Dendritic cell treated with granulocyte-macrophage colony-stimulating factor and Interleukin-4, amounts not matched to agents 40 ng/mL and 50 ng/mL, for 4 days (primary cell): ENCODE results near the gene PHACTR1.

Experiments used
- H3K27ac Mint-ChIP-seq: one replicate; pipeline ENCODE4 v1.8.0; 2022; ENCODE audit warnings: mild to moderate bottlenecking, mixed read lengths
- H3K27me3 Mint-ChIP-seq: one replicate; pipeline ENCODE4 v1.8.0; 2022; ENCODE audit warnings: mild to moderate bottlenecking, mixed read lengths
- H3K36me3 Mint-ChIP-seq: one replicate; pipeline ENCODE4 v1.8.0; 2022; ENCODE audit warnings: low read depth, mixed read lengths
- H3K4me1 Mint-ChIP-seq: one replicate; pipeline ENCODE4 v1.8.0; 2022; ENCODE audit warnings: low read depth, mixed read lengths
- H3K4me3 Mint-ChIP-seq: one replicate; pipeline ENCODE4 v1.8.0; 2022; ENCODE audit warnings: mild to moderate bottlenecking, moderate library complexity, mixed read lengths
- H3K9me3 Mint-ChIP-seq: one replicate; pipeline ENCODE4 v1.8.0; 2022; ENCODE audit warnings: mixed read lengths
- intact Hi-C: fragments of 100-400 bp; cut with micrococcal nuclease; formaldehyde crosslinking; loops from one replicate; pipeline ENCODE4 v1.15.0; 2022

Gene PHACTR1

DNA sequence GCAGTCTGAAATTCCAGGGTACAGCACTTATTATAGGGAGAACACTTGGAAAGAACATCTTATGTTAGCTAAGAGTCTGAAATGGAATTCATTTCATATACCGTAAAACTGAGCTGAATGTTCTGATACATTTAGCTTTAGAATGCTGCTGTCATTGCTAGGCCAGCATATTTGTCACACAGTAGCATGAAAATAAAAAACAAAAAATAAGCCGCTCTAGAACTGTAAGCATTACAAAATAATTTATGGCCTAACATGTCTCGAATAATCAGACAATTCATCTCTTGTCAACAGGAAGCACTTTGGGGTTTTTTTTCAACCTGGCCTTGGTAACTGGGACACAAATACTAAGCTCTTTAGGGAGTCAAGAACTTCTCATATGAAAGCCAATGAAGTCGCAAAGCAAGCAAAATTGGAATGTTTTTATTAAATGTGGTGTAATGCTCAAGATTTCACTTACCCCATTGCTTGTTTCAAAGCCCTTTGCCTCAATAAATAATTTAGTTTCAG lies 115.7 kb downstream of the PHACTR1 start:
- H3K36me3 Mint-ChIP-seq, result no peaks in the 10 kb centered on the region
- no peak overlapping the region for H3K4me3 Mint-ChIP-seq
- peaks cover 10% of the 10 kb centered on the region for H3K9me3 Mint-ChIP-seq
- no peaks in the 10 kb centered on the region for H3K4me1 Mint-ChIP-seq
- peaks cover 3% of the 10 kb centered on the region for H3K27me3 Mint-ChIP-seq
- H3K27ac Mint-ChIP-seq, result no peak overlapping the region
- intact Hi-C loops, result no loop called here

DNA sequence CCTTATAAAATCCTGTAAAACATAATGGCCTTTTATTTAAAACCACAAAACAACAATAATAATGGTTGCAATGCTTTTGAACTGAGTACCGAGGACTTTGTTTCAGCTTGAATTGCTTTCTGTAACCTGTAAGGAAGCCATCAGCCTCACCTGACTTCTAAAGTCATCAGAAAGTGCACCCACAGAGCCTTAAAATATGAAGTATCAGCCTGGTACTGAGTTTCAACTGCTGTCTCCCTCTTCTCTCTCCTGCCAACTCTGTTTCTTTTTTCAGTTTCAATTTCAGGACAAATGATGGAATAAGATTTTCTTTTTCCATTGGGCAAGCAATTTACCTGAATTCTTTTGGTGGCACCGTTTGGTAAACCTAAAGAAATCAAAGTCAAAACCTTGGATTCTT lies 119.4 kb downstream of the PHACTR1 start:
- intact Hi-C loops, result no loop called here
- H3K27ac Mint-ChIP-seq, result no peak overlapping the region
- H3K4me1 Mint-ChIP-seq, result no peaks in the 10 kb centered on the region
- peaks cover 3% of the 10 kb centered on the region for H3K27me3 Mint-ChIP-seq
- no peak overlapping the region for H3K4me3 Mint-ChIP-seq
- no peaks in the 10 kb centered on the region for H3K36me3 Mint-ChIP-seq
- peaks cover 20% of the 10 kb centered on the region for H3K9me3 Mint-ChIP-seq

DNA sequence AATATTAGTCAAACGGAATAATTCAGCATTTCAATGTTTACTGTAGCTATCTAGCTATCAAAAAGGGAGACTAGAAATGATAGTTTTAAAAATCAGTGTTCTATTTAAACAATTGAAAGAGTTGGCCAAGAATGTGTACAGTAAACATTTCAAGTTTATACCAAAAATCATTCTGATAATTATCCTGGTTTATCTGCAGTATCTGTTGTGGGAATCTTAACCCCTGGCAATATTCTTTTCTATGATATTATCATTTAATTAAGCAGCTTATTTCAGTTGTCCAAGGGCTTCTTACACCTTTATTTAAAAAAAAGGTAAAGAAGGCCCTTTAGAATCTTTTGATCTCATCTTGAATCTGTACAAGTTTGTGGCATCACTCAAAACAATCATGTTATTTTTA lies 125.1 kb downstream of the PHACTR1 start:
- no peaks in the 10 kb centered on the region for H3K27me3 Mint-ChIP-seq
- H3K36me3 Mint-ChIP-seq, result no peaks in the 10 kb centered on the region
- intact Hi-C loops, result no loop called here
- H3K4me3 Mint-ChIP-seq, result no peak overlapping the region
- H3K9me3 Mint-ChIP-seq, result peaks cover 17% of the 10 kb centered on the region
- H3K4me1 Mint-ChIP-seq, result no peaks in the 10 kb centered on the region
- no peak overlapping the region for H3K27ac Mint-ChIP-seq

DNA sequence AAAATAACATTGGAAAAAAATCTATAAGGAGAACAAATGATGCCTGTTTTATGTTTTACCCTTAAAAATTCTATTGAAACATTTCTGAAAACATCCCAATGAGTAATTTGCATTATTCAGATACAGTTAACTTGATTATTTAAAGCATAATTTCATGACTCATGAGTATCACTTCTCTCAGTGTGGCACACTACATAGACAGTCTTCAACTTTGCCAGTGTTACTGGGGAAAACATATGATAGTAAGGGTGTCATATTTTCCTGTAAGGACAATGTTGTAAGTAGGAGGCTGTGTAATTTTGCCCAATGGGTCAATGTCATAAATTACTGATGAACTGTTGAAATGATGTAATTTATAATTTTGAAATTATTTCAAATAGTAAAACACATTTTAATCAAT lies 125.5 kb downstream of the PHACTR1 start:
- H3K27ac Mint-ChIP-seq, result no peak overlapping the region
- no peaks in the 10 kb centered on the region for H3K4me1 Mint-ChIP-seq
- intact Hi-C loops, result no loop called here
- no peaks in the 10 kb centered on the region for H3K36me3 Mint-ChIP-seq
- H3K9me3 Mint-ChIP-seq, result peaks cover 12% of the 10 kb centered on the region
- H3K27me3 Mint-ChIP-seq, result peaks cover 2% of the 10 kb centered on the region
- no peak overlapping the region for H3K4me3 Mint-ChIP-seq

DNA sequence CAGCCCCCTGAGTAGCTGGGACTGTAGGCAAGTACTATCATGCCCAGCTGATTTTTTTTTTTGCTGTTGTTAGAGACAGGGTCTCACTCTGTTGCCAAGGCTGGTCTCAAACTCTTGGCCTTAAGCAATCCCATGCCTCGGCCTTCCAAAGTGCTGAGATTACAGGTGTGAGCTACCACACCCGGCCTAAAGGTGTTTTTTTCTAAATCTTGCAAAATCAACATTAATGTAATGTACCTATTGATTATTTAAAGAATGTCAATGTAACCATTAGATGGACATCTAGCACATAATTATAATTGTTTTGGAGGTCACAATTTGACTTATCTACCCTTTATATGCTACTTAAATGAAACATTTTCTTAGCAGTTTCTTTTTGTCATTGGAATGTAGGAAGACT lies 126.1 kb downstream of the PHACTR1 start:
- Mint-ChIP-seq H3K27ac (no peak overlapping the region), H3K4me1 (no peaks in the 10 kb centered on the region), H3K27me3 (peaks cover 2% of the 10 kb centered on the region), H3K9me3 (peaks cover 8% of the 10 kb centered on the region), H3K36me3 (no peaks in the 10 kb centered on the region), H3K4me3 (no peak overlapping the region)
- intact Hi-C loops, result no loop called here

- H3K27ac Mint-ChIP-seq, result no peak overlapping the region
- no peak overlapping the region for H3K4me3 Mint-ChIP-seq
- H3K9me3 Mint-ChIP-seq, result no peaks in the 10 kb centered on the region
- no peaks in the 10 kb centered on the region for H3K4me1 Mint-ChIP-seq
- intact Hi-C loops, result loop anchor here (5.0 kb wide), 1 partner anchor 207 kb away; no protein-coding TSS in a partner anchor
- H3K27me3 Mint-ChIP-seq, result peaks cover 2% of the 10 kb centered on the region
- H3K36me3 Mint-ChIP-seq, result no peaks in the 10 kb centered on the region
These were observed 128.0 kb downstream of the PHACTR1 start for GRCh38 chr6:12844284-12845223.

GRCh38 chr6:12845224-12846004 lies 128.8 kb downstream of the PHACTR1 start:
- Mint-ChIP-seq H3K4me1 (no peaks in the 10 kb centered on the region), H3K27ac (no peak overlapping the region), H3K36me3 (no peaks in the 10 kb centered on the region), H3K27me3 (peaks cover 2% of the 10 kb centered on the region), H3K9me3 (no peaks in the 10 kb centered on the region), H3K4me3 (no peak overlapping the region)
- intact Hi-C loops, result loop anchor here (5.0 kb wide), 1 partner anchor 208 kb away; no protein-coding TSS in a partner anchor

DNA sequence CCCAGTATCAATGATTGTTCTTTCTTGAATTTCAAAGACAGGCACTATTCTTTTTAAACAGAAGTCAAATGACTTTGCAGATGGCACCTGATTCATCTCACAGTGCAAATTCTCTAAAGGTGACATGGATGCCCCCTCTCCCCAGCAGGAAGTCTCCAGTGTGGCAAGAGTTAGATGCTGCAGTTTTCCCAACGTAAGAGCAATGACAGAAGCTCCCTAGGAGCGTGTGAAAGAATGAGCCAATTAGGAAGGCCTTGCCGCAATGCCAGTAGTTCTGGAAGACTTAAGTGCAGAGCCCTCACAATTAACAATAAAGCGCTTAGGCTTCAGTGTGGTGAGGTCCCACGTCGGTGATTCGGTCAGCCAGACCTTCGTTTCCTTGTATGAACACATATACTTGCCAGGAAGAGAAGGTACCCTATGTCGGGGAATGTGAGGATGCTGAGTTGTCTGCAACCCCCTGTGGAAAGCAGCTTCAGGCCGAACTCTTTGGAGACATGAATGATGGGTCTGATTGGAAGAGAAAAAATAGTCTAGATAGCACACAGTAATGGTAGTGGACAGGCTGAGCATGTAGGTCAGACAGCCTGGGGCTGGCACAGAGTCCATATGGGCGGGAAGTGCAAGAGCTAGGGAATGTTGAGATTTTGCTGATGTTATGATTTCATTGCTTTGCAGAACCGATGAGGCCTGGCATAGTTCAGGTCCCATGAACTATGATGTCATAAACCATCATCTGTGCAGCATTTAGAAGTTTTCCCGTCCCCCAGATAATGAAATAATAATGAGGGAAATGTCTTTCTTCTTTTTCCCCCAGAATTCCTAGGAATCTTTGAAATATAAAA lies 132.6 kb downstream of the PHACTR1 start:
- Mint-ChIP-seq H3K36me3 (no peaks in the 10 kb centered on the region), H3K9me3 (no peaks in the 10 kb centered on the region), H3K27me3 (peaks cover 2% of the 10 kb centered on the region), H3K27ac (no peak overlapping the region), H3K4me3 (no peak overlapping the region), H3K4me1 (no peaks in the 10 kb centered on the region)
- intact Hi-C loops, result loop anchor here (5.0 kb wide), 1 partner anchor 212 kb away; no protein-coding TSS in a partner anchor

- Mint-ChIP-seq H3K4me3 (no peak overlapping the region), H3K9me3 (no peaks in the 10 kb centered on the region), H3K36me3 (no peaks in the 10 kb centered on the region)
These were observed 133.2 kb downstream of the PHACTR1 start for GRCh38 chr6:12849809-12850198.

DNA sequence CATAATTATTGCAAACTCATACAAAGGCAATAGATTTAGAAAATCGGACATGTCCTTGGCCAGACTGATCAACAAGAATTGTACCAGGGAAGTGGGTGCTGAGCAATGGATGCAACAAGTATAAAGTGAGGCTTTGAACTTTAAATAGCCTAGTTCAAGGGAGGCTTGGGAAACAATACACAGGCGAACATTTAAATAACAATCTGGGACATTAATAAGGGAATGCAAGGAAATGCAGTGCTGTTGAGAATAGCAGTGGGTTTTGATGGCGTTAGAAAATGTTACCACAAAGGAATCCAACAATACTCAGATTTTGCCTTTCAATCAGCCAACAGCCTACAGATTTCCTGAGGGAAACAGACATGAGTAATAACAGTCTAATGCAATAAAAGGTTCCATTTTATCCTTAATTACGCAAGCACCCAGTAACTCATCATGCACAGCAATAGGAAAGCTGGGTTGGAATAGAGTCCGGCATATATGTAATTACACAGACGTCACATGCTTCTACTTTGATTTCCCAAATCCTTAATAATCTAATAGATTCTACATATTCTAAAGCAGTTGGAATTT lies 134.6 kb downstream of the PHACTR1 start:
- H3K36me3 Mint-ChIP-seq, result no peaks in the 10 kb centered on the region
- no peaks in the 10 kb centered on the region for H3K4me1 Mint-ChIP-seq
- intact Hi-C loops, result no loop called here
- H3K9me3 Mint-ChIP-seq, result no peaks in the 10 kb centered on the region
- no peak overlapping the region for H3K27ac Mint-ChIP-seq
- H3K4me3 Mint-ChIP-seq, result no peak overlapping the region
- H3K27me3 Mint-ChIP-seq, result peaks cover 2% of the 10 kb centered on the region

More at GRCh38 chr6:12849809-12850198, 133.2 kb downstream of the PHACTR1 start:
- H3K4me1 Mint-ChIP-seq, result no peaks in the 10 kb centered on the region
- no peak overlapping the region for H3K27ac Mint-ChIP-seq
- intact Hi-C loops, result loop anchor here (5.0 kb wide), 1 partner anchor 213 kb away; no protein-coding TSS in a partner anchor
- H3K27me3 Mint-ChIP-seq, result peaks cover 2% of the 10 kb centered on the region

DNA sequence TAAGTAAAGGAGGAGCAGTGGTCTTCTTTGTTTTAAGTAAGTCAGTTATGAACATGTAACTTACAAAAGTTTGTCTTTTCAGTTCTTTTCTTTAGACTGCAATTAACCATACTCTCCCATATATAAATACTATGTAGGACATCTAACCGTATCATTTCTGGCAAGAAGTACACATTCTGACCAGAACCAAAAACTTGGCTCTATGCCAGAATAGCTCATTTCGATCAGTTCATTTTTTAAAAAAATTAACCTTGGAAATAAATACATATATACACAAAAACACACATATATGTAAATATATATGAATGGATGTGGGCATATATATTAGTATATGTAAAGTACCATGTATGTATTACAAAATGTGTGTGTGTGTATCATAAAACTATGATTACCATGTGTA lies 145.0 kb downstream of the PHACTR1 start:
- Mint-ChIP-seq H3K27me3 (no peaks in the 10 kb centered on the region), H3K4me1 (no peaks in the 10 kb centered on the region), H3K36me3 (no peaks in the 10 kb centered on the region), H3K4me3 (no peak overlapping the region), H3K9me3 (no peaks in the 10 kb centered on the region), H3K27ac (no peak overlapping the region)
- intact Hi-C loops, result no loop called here

DNA sequence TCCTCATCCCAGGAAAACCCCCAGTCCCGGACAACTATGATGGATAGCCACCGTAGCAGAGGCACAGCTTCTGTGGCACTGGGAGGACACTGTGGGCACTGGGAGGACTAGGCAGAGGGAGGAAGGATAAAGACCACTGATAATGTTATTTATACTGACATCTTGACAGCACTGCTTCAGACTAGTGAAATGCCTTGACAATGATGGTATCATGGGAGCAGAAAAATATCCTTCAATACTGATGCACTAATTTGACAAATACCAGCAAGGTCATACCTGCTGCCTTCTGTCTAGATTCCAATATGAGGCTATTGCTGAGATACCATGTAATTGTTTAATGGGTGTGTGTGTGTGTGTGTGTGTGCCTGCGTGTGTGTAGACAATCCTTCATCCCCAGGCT lies 148.6 kb downstream of the PHACTR1 start:
- H3K27ac Mint-ChIP-seq, result no peak overlapping the region
- H3K27me3 Mint-ChIP-seq, result peaks cover 2% of the 10 kb centered on the region
- no peaks in the 10 kb centered on the region for H3K9me3 Mint-ChIP-seq
- no peaks in the 10 kb centered on the region for H3K4me1 Mint-ChIP-seq
- intact Hi-C loops, result no loop called here
- H3K36me3 Mint-ChIP-seq, result no peaks in the 10 kb centered on the region
- H3K4me3 Mint-ChIP-seq, result no peak overlapping the region

- no peak overlapping the region for H3K4me3 Mint-ChIP-seq
- no peaks in the 10 kb centered on the region for H3K4me1 Mint-ChIP-seq
- no peak overlapping the region for H3K27ac Mint-ChIP-seq
- H3K9me3 Mint-ChIP-seq, result no peaks in the 10 kb centered on the region
- intact Hi-C loops, result no loop called here
- no peaks in the 10 kb centered on the region for H3K36me3 Mint-ChIP-seq
- H3K27me3 Mint-ChIP-seq, result peaks cover 2% of the 10 kb centered on the region
These were observed 149.2 kb downstream of the PHACTR1 start for GRCh38 chr6:12865671-12866181.
